IMR-90 (cell line): Measurements from ENCODE around the gene MACC1. TPM values are rescaled to one million over a fixed set of nuclear protein-coding genes. Genes with fewer than 3 reads are reported as not detected.

Experiments used
- ATAC-seq: fragments of 200-7000 bp; cut with Tn5 transposase; 2 replicates; pipeline ENCODE4 v1.9.1; 2020; ENCODE audit warnings: low read depth, mild to moderate bottlenecking, moderate library complexity
- BruUV-seq: library from RNA; stranded (reverse); fragments of 400-500 nt; replicated peaks from 2 replicates; lab custom pipeline; 2021; lab: Mats Ljungman, UMichigan
- CTCF ChIA-PET: fragments of 300-600 bp; formaldehyde crosslinking; extraction: SDS; loops from one replicate; lab custom pipeline; 2021; ENCODE audit warnings: antibody characterized with exemption; lab: Yijun Ruan, JAX
- POLR2A ChIA-PET: fragments of 300-600 bp; sonication (Branson Sonifier 250); formaldehyde crosslinking; loops from one replicate; lab custom pipeline; 2022; ENCODE audit warnings: antibody characterized with exemption; ENCODE audit not compliant: unreplicated experiment; lab: Charles Lee
- DNase-seq: peaks from one replicate; pipeline ENCODE4 v3.0.0; 2013
- H2AFZ ChIP-seq: replicated peaks from 2 replicates; pipeline ENCODE3; 2013; ENCODE audit warnings: low read length, mild to moderate bottlenecking; ENCODE audit not compliant: poor library complexity
- H2AK5ac ChIP-seq: 2 replicates; pipeline ENCODE4 v1.6.1; 2013; ENCODE audit warnings: low read depth, low read length, inconsistent platforms
- H2AK9ac ChIP-seq: replicated peaks from 2 replicates; pipeline ENCODE3; 2013; ENCODE audit warnings: mild to moderate bottlenecking, low read depth, low read length, moderate library complexity; ENCODE audit not compliant: poor library complexity
- H2BK120ac ChIP-seq: 2 replicates; pipeline ENCODE4 v1.6.1; 2013; ENCODE audit warnings: low read depth, low read length, inconsistent platforms
- H2BK15ac ChIP-seq: 3 replicates; pipeline ENCODE4 v1.6.1; 2013; ENCODE audit warnings: low read depth, low read length, inconsistent platforms
- H2BK20ac ChIP-seq: 2 replicates; pipeline ENCODE4 v1.6.1; 2013; ENCODE audit warnings: low read depth, mild to moderate bottlenecking, inconsistent platforms, low read length, moderate library complexity
- H2BK5ac ChIP-seq: 2 replicates; pipeline ENCODE4 v1.6.1; 2013; ENCODE audit warnings: mild to moderate bottlenecking, low read depth, low read length, inconsistent platforms; ENCODE audit not compliant: poor library complexity, severe bottlenecking
- H3K14ac ChIP-seq: replicated peaks from 2 replicates; pipeline ENCODE4 v1.6.1; 2013; ENCODE audit warnings: low read depth, low read length, inconsistent platforms
- H3K18ac ChIP-seq: 2 replicates; pipeline ENCODE4 v1.6.1; 2013; ENCODE audit warnings: low read depth, low read length, control low read depth
- H3K23ac ChIP-seq: 2 replicates; pipeline ENCODE4 v1.6.1; 2013; ENCODE audit warnings: low read depth, low read length, inconsistent platforms
- H3K27ac ChIP-seq: 2 replicates; pipeline ENCODE4 v1.5.1; 2013; ENCODE audit warnings: mild to moderate bottlenecking, control low read depth, low read length; ENCODE audit not compliant: insufficient read depth
- H3K27me3 ChIP-seq: 2 replicates; pipeline ENCODE4 v1.6.1; 2013; ENCODE audit warnings: low read length; ENCODE audit not compliant: control insufficient read depth, insufficient read depth
- H3K36me3 ChIP-seq: 2 replicates; pipeline ENCODE4 v1.6.1; 2013; ENCODE audit warnings: low read length, mixed read lengths; ENCODE audit not compliant: control insufficient read depth, insufficient read depth
- H3K4ac ChIP-seq: 2 replicates; pipeline ENCODE4 v1.6.1; 2013; ENCODE audit warnings: low read depth, low read length, inconsistent platforms
- H3K4me1 ChIP-seq: 2 replicates; pipeline ENCODE4 v1.6.1; 2013; ENCODE audit warnings: low read length, mixed read lengths; ENCODE audit not compliant: control insufficient read depth, insufficient read depth
- H3K4me2 ChIP-seq: 2 replicates; pipeline ENCODE4 v1.6.1; 2013; ENCODE audit warnings: low read depth, mild to moderate bottlenecking, control low read depth, low read length, moderate library complexity
- H3K4me3 ChIP-seq: 2 replicates; pipeline ENCODE4 v1.5.1; 2013; ENCODE audit warnings: low read depth, mild to moderate bottlenecking, control low read depth, low read length, moderate library complexity; ENCODE audit not compliant: insufficient read depth
- H3K56ac ChIP-seq: 2 replicates; pipeline ENCODE4 v1.6.1; 2013; ENCODE audit warnings: low read length, inconsistent platforms; ENCODE audit not compliant: insufficient read depth; ENCODE audit errors: extremely low read depth
- H3K79me1 ChIP-seq, 2 experiments: 2 replicates each; pipeline ENCODE4 v1.6.1; 2013; ENCODE audit warnings: low read length in 2 of 2, inconsistent platforms in 1 of 2, low read depth in 1 of 2
- H3K9ac ChIP-seq: 2 replicates; pipeline ENCODE4 v1.6.1; 2013; ENCODE audit warnings: low read depth, low read length, control low read depth
- H3K9me1 ChIP-seq: 2 replicates; pipeline ENCODE4 v1.6.1; 2013; ENCODE audit warnings: low read length, inconsistent platforms; ENCODE audit not compliant: insufficient read depth
- H3K9me3 ChIP-seq: 2 replicates; pipeline ENCODE4 v1.6.1; 2013; ENCODE audit warnings: low read length; ENCODE audit not compliant: control insufficient read depth, insufficient read depth
- H4K20me1 ChIP-seq: 2 replicates; pipeline ENCODE4 v1.6.1; 2013; ENCODE audit warnings: low read length, inconsistent platforms; ENCODE audit not compliant: insufficient read depth
- H4K5ac ChIP-seq: 2 replicates; pipeline ENCODE4 v1.6.1; 2013; ENCODE audit warnings: mild to moderate bottlenecking, low read depth, low read length, control low read depth
- H4K8ac ChIP-seq, 2 experiments: 2 replicates each; pipeline ENCODE4 v1.6.1; 2013; ENCODE audit warnings: low read depth in 2 of 2, low read length in 2 of 2, control low read depth in 1 of 2, inconsistent platforms in 1 of 2
- H4K91ac ChIP-seq: 2 replicates; pipeline ENCODE4 v1.6.1; 2013; ENCODE audit warnings: low read depth, low read length, inconsistent platforms; ENCODE audit not compliant: insufficient read depth
- BHLHE40 ChIP-seq: fragments of 150-350 bp; IDR thresholded peaks from 2 replicates; pipeline ENCODE4 v1.6.1; 2016; ENCODE audit warnings: mild to moderate bottlenecking, low read depth, low read length
- CEBPB ChIP-seq: IDR thresholded peaks from 2 replicates; pipeline ENCODE4 v1.6.1; 2012; ENCODE audit warnings: low read depth, low read length, improper control_type of control experiment
- CHD1 ChIP-seq: IDR thresholded peaks from 2 replicates; pipeline ENCODE4 v1.6.1; 2012; ENCODE audit warnings: low read depth, low read length, improper control_type of control experiment
- CTCF ChIP-seq: conservative IDR thresholded peaks from 2 replicates; pipeline ENCODE4 v1.5.1; 2012; ENCODE audit warnings: mild to moderate bottlenecking, low read depth, low read length, improper control_type of control experiment
- ELK1 ChIP-seq: fragments of 150-350 bp; IDR thresholded peaks from 2 replicates; pipeline ENCODE4 v1.6.1; 2016; ENCODE audit warnings: low read depth, mild to moderate bottlenecking, low read length, moderate library complexity, borderline replicate concordance
- FOS ChIP-seq: fragments of 150-350 bp; IDR thresholded peaks from 2 replicates; pipeline ENCODE4 v1.6.1; 2016; ENCODE audit warnings: low read depth, low read length
- MAFK ChIP-seq: IDR thresholded peaks from 2 replicates; pipeline ENCODE4 v1.6.1; 2012; ENCODE audit warnings: low read depth, low read length, improper control_type of control experiment
- MAZ ChIP-seq: IDR thresholded peaks from 2 replicates; pipeline ENCODE4 v1.6.1; 2012; ENCODE audit warnings: low read depth, mild to moderate bottlenecking, low read length, improper control_type of control experiment, moderate library complexity, borderline replicate concordance
- MXI1 ChIP-seq: IDR thresholded peaks from 2 replicates; pipeline ENCODE4 v1.6.1; 2012; ENCODE audit warnings: low read depth, mild to moderate bottlenecking, low read length, moderate library complexity, borderline replicate concordance
- NFE2L2 ChIP-seq: fragments of 150-350 bp; IDR thresholded peaks from 2 replicates; pipeline ENCODE4 v1.6.1; 2016; ENCODE audit warnings: low read depth, mild to moderate bottlenecking, low read length
- POLR2A ChIP-seq: IDR thresholded peaks from 2 replicates; pipeline ENCODE4 v1.6.1; 2012; ENCODE audit warnings: mild to moderate bottlenecking, low read depth, low read length
- RAD21 ChIP-seq: IDR thresholded peaks from 2 replicates; pipeline ENCODE4 v1.6.1; 2012; ENCODE audit warnings: low read length, improper control_type of control experiment
- RCOR1 ChIP-seq: IDR thresholded peaks from 2 replicates; pipeline ENCODE4 v1.6.1; 2012; ENCODE audit warnings: mild to moderate bottlenecking, low read length, improper control_type of control experiment; ENCODE audit not compliant: insufficient replicate concordance
- RFX5 ChIP-seq: IDR thresholded peaks from 2 replicates; pipeline ENCODE4 v1.8.0; 2012; ENCODE audit warnings: low read depth, mild to moderate bottlenecking, low read length, moderate library complexity
- SMC3 ChIP-seq: fragments of 150-350 bp; IDR thresholded peaks from 2 replicates; pipeline ENCODE4 v1.6.1; 2016; ENCODE audit warnings: low read depth, mild to moderate bottlenecking, antibody characterized with exemption, low read length, moderate library complexity
- USF2 ChIP-seq: fragments of 150-350 bp; IDR thresholded peaks from 2 replicates; pipeline ENCODE4 v1.6.1; 2017; ENCODE audit warnings: mild to moderate bottlenecking, antibody characterized with exemption, low read length, low read depth
- WGBS, 2 experiments: methylation state at CpG; one replicate each; pipeline versions ENCODE4 v1.1.5 to v1.1.7; 2013; ENCODE audit warnings: missing lambda C conversion rate in 2 of 2; ENCODE audit not compliant: insufficient read length in 1 of 2; ENCODE audit errors: extremely low coverage in 2 of 2; 5-methylcytosine and 5-hydroxymethylcytosine counted together
- dilution Hi-C: fragments of 300-500 bp; cut with HindIII; formaldehyde crosslinking; loops from one replicate; pipeline ENCODE4 v1.14.3; 2018; ENCODE audit warnings: low sequenced_read_pairs; ENCODE audit not compliant: unreplicated experiment
- in situ Hi-C: fragments of 300-500 bp; cut with MboI; formaldehyde crosslinking; loops from 3 replicates; pipeline ENCODE4 v1.14.3; 2019; ENCODE audit warnings: low sequenced_read_pairs, inconsistent platforms, mixed read lengths
- intact Hi-C: fragments of 100-400 bp; cut with micrococcal nuclease; formaldehyde crosslinking; loops from 2 replicates; pipeline ENCODE4 v1.10.0; 2022
- polyA plus RNA-seq, 3 experiments: library from polyadenylated mRNA; depleted of rRNA; stranded (reverse); fragments of >200 nt; gene quantifications; 2 replicates each; pipeline ENCODE4 v1.2.3, GENCODE V29; 2012; ENCODE audit warnings: low replicate concordance in 1 of 3
- total RNA-seq: library from RNA; depleted of rRNA; stranded (reverse); fragments of >200 nt; gene quantifications from 2 replicates; pipeline ENCODE4 v1.2.3, GENCODE V29; 2012

Gene MACC1
- total and polyA plus RNA-seq, 2 of the 4 experiments (the other 2 are of a cell fraction) = under 0.01 TPM; not detected in 1

- Histone ChIP-seq H3K79me1 (no peaks in the 10 kb centered on the region), H3K27ac (no peak overlapping the region), H3K9ac (no peak overlapping the region), H2BK5ac (no peak overlapping the region), H3K9me1 (no peaks in the 10 kb centered on the region), H3K23ac (no peak overlapping the region), H3K4me2 (no peak overlapping the region), H3K27me3 (no peaks in the 10 kb centered on the region), H4K20me1 (no peaks in the 10 kb centered on the region), H3K9me3 (no peaks in the 10 kb centered on the region), H3K36me3 (no peaks in the 10 kb centered on the region), H2AFZ (no peak overlapping the region), H3K4ac (no peak overlapping the region), H4K8ac (no peak overlapping the region), H3K56ac (no peak overlapping the region), H2AK5ac (no peak overlapping the region), H3K14ac (no peak overlapping the region), H4K91ac (no peak overlapping the region), H3K18ac (no peak overlapping the region), H3K4me1 (no peaks in the 10 kb centered on the region), H3K4me3 (no peak overlapping the region), H4K5ac (no peak overlapping the region), H2AK9ac (no peak overlapping the region), H2BK20ac (no peak overlapping the region), H2BK120ac (no peak overlapping the region; the same call in 1 of the 2 replicates), H2BK15ac (no peak overlapping the region)
- TF ChIP-seq ELK1 (no peak), MAFK (no peak), RCOR1 (no peak), CHD1 (no peak), CTCF (no peak), RFX5 (no peak), SMC3 (no peak), CEBPB (no peak), FOS (no peak), POLR2A (no peak), USF2 (no peak), BHLHE40 (no peak), MAZ (no peak), RAD21 (no peak), MXI1 (no peak), NFE2L2 (no peak)
- 86% methylated on average over 2 of the region's 2 CpGs; no CpG with 5 or more reads in 1 of the 2 experiments for WGBS, 2 experiments
- dilution Hi-C loops (no loop called here), intact Hi-C loops (loop anchor here (2.0 to 10.0 kb wide), 3 partner anchors 133 to 419 kb away; no protein-coding TSS in a partner anchor), in situ Hi-C loops (loop anchor here (25.0 kb wide), 2 partner anchors 412 to 413 kb away; partner anchors contain the start of gene TMEM196)
- no peak for ATAC-seq
- no TSS peak for BruUV-seq
- ChIA-PET CTCF (interaction anchor here (0.6 kb wide), 1 partner anchor 276 kb away, joined by 3 read pairs; no protein-coding TSS in a partner anchor), POLR2A (no interaction called here)
- DNase-seq = no peak
Observed at GRCh38 chr7:20173828-20174227, 43.4 kb downstream of the MACC1 start.
